Measurements from ENCODE around the gene VIT.

The VIT gene

DNA sequence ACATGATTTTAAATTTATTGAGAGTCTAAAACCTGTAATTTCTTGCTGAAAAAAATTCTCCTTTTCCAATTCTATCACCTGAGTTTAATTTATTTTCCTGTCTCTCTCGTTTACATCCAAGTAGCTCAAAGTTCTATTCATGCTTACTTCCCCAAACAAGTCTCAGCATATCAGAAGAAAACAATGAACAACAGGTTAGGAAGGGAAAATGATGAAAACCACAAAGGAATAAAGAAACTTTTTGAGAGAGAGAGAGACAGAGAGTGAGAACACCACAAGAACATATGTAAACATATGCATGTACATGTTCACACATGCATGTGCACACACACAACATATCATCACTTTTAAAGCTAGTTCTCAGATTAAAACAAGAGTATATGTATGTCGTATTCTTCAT lies 157.7 kb downstream of the VIT start:
- DNase-seq (ENCODE audit: low read depth in 2 of 3, low spot score in 1 of 3): no peak

DNA sequence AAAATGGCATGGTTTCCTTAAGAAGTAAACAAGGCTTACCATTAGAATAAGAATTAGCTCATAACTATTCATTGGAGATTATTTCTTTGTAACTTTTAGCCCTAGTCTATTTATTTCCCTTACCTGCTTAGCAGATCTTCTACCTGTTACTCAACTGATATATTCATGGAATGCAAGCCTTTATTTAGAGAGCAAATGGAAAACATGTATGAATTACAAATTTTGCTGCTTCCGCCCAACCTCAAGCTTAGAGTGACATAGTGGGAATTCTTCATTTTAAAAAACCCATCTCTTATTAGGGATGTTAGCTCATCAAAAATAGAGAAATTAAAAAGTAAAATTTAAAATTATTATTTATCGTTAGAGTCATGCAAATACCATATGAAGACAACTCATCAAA lies 158.9 kb downstream of the VIT start:
- DNase-seq (ENCODE audit: low read depth in 2 of 3, low spot score in 1 of 3): no peak

DNA sequence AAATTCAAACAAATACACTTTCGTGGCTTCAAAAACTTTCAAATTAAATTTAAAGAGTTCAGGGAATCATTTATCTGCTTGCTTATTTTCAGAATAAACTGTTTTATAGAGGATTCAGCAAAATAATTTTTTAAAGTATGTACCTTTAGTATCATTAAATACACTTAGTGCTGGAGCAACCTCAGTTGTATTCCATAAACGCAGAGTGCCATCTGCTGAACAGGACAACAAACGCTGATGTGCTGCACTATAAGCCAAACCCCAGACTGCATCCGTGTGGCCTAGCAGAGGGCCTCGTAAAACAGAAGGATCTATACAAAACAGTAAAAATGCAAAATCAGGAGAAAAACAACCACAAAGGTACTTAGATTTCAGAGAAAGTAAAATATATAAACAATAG lies 161.2 kb downstream of the VIT start:
- no peak for DNase-seq (ENCODE audit: low read depth in 2 of 3, low spot score in 1 of 3)

DNA sequence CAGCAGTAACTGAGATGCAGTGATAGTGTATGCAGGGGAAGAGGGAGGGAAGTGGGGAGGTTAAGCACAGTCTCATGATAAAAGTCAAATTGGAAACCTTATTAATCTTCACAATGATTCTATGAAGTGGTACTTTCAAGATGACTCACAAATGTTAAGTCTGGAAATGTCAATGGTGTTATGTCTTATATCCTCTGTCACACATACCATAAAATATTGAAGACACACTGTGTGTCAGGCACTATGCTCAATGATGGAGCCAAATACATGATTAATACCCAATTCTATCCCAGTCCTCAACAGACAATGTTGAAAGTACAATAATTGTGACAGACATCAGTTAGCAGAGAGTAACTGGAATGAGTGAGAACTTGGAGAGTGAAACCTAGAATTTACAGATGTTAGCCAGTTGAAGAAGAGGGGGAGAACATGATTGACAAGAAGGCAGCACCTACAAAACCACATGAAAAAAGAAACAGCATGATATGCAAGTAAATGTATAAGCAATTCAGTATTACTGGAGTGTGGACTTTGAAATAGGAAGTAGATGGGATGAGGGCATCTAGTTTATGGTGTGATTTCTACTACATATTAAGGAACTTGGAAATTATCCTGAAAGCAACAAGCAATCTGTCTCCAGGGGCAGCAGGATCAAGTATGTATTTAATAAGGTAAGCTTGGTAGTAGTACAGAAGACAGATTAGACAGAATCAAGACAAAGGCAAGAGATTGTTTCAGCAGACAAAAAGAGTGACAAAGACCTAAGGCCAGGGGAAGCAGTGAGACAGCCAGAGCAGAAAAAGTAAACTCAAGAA lies 162.3 kb downstream of the VIT start:
- no peak for DNase-seq (ENCODE audit: low read depth in 2 of 3, low spot score in 1 of 3)

DNA sequence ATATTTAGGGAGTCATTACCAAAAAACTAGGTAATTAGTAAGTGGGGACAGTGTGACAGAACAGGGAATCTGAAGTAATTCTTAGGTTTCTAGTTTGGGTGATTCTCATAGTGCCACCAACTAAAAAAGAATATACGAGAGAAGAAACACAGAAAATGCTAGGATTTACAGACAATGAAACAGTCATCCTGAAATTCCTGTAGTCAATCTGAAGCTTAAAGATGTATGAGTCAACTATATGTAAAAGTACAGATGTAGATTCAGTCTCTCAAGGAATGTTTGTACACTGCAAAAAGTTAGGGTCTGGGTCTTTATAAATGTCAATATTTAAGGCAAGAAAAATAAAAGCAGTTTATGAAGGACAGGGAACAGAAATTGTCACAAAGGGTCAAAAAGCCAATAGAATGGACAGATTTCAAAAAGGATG lies 162.9 kb downstream of the VIT start:
- no peak for DNase-seq (ENCODE audit: low read depth in 2 of 3, low spot score in 1 of 3)

DNA sequence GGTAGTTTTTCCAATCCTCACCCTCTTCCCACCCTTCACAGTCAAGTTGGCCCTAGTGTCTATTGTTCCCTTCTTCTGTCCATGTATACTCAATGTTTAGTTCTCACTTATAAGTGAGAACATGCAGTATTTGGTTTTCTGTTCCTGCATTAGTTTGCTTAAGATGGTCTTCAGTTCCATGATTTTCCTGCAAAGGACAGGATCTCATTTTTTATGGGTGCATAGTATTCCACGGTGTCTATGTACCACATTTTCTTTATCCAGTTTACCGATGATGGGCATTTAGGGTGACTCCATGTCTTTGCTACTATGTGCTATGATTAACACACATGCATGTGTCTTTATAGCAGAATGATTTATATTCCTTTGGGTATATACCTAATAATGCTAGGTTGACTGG lies 165.4 kb downstream of the VIT start:
- no peak for DNase-seq (ENCODE audit: low read depth in 2 of 3, low spot score in 1 of 3)
